ENCODE measurements around the gene ADAMTS15.

ADAMTS15 gene

DNA sequence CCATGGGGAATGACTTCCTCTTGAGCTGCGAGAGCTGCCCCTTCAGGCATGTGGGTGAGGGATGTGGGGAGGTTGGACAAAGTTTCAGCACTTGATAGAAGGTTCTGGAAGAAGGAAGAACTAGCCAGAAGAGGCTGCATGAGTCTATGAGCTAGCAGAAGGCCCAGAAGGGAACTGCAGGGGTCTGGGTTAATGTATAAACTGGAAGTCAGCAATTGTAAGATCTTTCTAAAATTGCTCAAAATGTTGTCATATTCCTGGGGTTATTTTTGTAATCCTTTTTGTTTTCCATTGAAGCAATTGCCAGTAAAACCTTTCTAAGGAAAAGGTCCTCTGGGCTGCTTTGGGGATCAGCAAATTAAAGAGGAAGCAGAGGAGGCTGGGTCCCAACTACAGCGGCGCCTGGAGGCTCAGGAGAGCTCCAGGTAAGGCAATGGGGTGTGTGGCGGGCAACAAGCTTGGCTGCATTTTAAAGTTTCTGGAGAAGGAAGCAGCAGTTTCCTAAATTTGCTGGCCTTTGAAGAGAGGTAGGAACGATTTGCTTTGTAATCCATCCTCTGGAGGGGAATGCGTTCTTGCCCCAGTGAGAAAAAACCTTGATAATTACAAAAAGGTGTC is 29.2 kb downstream of the ADAMTS15 start:
- FAIRE-seq (no peak), DNase-seq (ENCODE audit: insufficient read length, low spot score) (no peak)
- no peak for TF ChIP-seq POLR2A (IDR thresholded peaks at IDR 0.05; ENCODE audit: low read depth, low read length)

DNA sequence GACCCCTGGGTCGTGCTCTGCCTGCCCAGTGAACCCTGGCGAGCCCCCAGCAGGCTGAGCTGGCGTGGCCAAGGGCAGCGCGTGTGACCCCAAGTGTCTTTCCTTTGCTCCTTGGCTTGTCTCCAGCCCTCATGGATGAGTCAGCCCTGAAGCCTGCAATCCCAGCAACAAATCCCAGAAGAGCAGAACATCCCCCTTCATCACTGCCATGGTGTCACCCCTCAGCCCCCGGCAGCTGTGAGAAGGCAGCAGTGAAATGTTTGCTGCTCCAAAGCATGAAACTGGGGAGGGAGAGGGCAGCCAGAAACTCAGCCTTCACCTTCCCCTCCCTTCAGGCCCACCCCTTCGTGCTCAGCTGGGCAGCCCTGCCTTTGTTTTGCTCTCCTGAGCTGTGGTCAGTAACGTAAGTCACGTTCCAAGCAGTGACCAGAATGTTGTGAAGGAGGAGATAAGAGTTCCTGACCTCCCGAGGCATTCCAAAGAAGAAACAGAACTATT is 29.8 kb downstream of the ADAMTS15 start:
- no peak for TF ChIP-seq POLR2A (IDR thresholded peaks at IDR 0.05; ENCODE audit: low read depth, low read length)
- FAIRE-seq (no peak), DNase-seq (ENCODE audit: insufficient read length, low spot score) (peak; percentile 61)

DNA sequence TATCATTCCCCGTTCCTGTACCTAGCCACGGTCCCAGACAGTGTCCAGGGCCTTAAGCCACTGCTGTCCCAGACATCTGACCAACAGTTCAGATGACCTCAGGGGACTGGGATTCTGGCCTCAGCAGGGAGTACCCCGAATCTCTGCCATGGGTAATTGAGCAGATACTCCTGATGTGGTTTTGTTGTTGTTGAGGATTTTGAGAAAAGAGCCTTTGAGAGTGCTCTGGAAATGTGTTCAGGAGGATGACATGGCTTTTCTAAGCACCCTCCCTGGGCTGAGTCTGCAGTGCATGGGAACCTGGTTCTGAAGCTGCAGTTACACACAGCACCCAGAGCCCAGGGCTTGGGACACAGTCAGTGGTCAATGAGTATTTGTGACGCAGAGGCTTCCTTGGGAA is 30.4 kb downstream of the ADAMTS15 start:
- TF ChIP-seq POLR2A (IDR thresholded peaks at IDR 0.05; ENCODE audit: low read depth, low read length) = no peak
- FAIRE-seq (no peak), DNase-seq (ENCODE audit: insufficient read length, low spot score) (no peak)

DNA sequence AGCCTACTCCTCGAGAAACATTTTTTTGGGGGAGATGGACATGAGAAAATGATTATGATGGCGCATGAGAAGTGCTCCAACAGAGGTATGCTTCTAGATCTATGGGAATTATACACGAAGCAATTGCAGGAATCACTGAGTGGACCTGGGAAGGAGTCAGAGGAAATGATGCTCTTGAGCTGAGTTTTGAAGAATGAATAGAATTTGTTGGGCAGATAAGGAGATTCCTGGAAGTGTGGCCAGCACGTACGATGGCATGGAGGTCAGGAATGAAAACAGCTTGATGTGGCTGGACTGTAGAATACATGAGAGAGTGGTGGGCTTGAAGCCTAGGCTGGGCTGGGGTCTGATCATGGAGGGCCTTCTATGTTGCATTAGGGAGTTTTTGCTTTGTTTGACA is 31.7 kb downstream of the ADAMTS15 start:
- no peak for TF ChIP-seq POLR2A (IDR thresholded peaks at IDR 0.05; ENCODE audit: low read depth, low read length)
- DNase-seq (ENCODE audit: insufficient read length, low spot score) (no peak), FAIRE-seq (no peak)

DNA sequence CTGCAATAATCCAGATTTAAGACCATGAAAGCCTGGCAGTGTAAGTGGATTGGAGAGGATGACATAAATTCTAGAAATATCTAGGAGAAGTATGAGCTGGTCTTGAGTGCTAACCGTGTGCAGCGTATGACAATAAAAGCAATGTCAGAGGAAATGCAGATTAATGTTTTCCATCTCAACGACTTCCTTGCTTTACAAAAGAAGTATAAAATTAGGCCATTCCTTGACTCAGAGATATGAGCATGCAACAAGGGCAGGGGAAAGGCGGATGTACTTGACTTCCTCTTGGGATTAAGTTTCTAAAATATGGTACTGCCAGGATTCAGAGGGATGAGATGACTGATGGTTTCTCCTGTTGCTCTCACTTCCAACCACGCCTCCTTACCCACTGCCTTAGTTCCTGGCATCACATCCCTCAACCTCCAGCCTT is 32.3 kb downstream of the ADAMTS15 start:
- TF ChIP-seq POLR2A (IDR thresholded peaks at IDR 0.05; ENCODE audit: low read depth, low read length) = no peak
- FAIRE-seq (no peak), DNase-seq (ENCODE audit: insufficient read length, low spot score) (no peak)

DNA sequence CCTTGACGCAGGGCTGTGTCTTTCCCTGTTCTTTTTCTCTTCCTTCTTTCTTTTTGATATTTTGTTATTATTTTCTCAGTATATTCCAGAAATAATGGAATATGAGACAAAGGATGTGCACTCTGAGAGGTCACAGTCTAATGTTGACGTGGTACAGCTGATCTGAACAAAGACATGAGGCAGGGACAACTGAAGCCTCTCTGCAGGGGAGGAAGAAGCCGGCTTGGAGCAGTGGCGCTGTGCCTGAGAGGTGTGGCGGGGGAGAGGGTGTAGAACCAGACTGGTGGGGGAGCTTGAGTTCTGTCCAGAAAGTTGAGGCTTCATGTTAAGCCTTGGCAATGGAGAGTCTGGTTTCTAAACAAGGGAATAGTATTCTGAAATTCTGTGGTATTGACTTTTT is 34.7 kb downstream of the ADAMTS15 start:
- DNase-seq (ENCODE audit: insufficient read length, low spot score) (no peak), FAIRE-seq (no peak)
- no peak for TF ChIP-seq POLR2A (IDR thresholded peaks at IDR 0.05; ENCODE audit: low read depth, low read length)

DNA sequence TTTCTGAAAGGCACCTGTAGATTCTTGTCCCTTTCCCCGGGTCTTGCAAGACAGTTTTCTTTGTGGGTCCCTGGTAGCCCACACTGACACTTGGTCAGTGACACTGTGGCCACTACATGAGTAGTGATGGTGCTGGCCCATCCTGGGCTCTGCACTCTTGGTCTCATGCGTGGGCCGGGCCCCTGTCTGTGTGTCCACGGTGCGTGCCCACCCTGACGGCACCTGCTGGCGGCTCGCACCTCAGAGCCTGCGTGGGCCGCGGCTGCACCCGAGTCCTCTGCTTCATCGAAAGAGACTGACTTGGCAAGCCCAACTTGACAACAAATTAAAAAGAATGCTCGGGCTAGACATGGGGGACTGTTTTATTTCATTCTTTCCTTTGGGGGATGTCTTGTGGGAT is 37.5 kb downstream of the ADAMTS15 start:
- no peak for TF ChIP-seq POLR2A (IDR thresholded peaks at IDR 0.05; ENCODE audit: low read depth, low read length)
- no peak for FAIRE-seq
- DNase-seq (ENCODE audit: insufficient read length, low spot score) = no peak

DNA sequence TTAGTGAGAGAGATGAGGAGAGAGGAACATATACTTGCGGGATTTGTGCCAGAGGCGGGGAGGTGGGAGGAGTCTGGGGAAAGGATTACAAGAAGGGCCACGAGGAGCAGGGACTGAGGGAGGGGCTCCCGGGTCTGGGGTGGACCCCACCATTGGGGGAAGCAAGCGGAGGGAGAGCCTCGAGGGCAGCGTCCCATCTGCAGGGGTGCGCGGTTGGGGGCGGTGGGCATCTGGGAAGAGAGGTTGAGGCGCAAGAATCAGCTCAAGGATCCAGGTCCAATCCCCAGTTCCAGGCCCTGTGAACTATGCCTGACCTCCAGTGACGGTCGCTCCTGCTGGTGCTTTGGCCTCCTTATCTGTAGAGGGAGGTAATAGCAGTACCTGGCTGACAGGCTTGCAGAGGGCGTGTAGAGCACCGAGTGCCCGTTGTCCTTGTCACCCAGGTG is 38.0 kb downstream of the ADAMTS15 start:
- FAIRE-seq (no peak), DNase-seq (ENCODE audit: insufficient read length, low spot score) (no peak)
- no peak for TF ChIP-seq POLR2A (IDR thresholded peaks at IDR 0.05; ENCODE audit: low read depth, low read length)

DNA sequence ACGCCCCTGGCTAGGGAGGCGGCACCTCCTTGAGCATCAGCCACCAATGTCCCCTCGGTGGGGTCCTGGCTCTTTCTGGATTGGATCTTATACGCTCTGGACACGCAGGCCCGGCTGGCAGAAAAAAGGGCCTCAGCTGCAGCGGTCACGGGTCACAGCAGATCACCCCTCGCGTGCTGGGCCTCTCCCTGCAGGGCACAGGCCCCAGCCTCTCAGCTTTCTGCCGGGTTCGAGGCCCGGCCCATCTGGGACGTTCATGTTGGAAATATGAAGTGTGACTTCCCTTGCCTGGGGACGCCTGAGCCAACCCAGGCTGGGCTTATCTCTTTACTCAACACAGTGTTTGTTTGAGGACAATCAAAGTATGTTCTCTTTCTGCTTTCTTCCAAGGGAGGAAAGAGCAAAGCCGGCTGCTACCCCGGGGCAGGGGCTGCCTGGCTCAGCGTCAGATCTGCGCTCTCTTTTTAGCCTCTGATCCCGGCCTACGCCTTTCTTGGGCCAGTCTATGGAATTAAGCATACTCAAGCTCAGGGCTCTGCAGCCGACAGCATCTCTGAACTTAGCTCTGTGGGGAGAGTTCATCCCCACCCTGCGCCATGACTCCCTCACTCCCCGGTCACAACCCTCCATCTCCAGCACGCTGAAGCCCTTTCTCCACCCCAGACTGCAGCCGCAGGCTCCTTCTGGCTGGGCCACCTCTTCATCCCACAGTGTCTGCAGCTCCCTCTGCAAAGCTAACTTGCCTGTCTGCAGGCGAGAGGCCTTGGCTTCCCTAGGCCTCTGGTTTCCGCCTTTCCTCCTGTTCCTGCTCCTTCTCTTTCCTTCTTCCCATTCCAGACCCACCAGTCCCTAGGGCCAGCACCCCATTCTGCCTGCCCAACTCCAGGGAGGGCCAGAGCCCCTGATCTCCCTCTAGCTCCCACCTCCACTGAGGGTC is 38.8 kb downstream of the ADAMTS15 start:
- no peak for TF ChIP-seq POLR2A (IDR thresholded peaks at IDR 0.05; ENCODE audit: low read depth, low read length)
- DNase-seq (ENCODE audit: insufficient read length, low spot score) = no peak
- no peak for FAIRE-seq

DNA sequence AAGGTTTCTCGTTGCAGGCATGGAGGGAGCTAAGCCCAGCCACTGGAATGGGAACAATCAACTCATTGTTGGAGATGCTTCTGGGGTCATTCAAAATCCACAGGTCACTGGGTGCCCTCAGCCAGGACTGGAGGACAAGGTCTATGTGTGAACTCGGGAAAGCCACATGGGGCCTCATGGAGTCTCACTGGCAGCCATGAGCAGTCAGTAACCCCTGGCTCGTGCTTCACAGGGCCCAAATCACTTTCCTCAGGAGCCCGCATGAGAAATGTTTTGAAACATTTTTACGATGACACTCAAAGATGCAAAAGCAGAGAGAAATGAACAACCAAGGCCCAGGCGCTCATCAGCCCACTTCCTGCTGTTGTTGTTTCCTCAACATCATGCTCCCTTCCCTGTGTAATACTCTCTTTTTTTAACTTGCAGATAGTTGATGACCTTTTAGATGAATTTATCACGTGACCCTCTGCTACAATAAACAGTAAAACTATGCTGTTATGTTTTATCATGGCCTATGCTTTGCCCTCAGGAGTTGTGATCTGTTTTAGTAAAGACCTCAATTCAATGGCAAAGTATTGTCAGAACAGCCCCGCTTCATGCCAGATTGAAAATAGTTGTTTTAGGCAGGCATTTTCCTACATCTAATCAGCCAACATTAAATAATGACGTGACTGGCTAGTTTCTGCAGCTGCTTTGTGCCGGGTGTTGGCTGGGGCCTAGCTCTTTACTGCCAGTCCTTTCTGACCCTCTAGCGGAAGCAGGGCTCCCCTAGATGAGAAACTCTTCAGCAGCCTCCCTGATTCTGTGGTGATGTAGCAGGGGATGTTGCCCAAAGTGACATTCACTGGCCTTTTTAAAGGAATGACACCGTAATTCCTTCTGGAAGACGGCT is 39.7 kb downstream of the ADAMTS15 start:
- FAIRE-seq = no peak
- DNase-seq (ENCODE audit: insufficient read length, low spot score) = no peak
- no peak for TF ChIP-seq POLR2A (IDR thresholded peaks at IDR 0.05; ENCODE audit: low read depth, low read length)

DNA sequence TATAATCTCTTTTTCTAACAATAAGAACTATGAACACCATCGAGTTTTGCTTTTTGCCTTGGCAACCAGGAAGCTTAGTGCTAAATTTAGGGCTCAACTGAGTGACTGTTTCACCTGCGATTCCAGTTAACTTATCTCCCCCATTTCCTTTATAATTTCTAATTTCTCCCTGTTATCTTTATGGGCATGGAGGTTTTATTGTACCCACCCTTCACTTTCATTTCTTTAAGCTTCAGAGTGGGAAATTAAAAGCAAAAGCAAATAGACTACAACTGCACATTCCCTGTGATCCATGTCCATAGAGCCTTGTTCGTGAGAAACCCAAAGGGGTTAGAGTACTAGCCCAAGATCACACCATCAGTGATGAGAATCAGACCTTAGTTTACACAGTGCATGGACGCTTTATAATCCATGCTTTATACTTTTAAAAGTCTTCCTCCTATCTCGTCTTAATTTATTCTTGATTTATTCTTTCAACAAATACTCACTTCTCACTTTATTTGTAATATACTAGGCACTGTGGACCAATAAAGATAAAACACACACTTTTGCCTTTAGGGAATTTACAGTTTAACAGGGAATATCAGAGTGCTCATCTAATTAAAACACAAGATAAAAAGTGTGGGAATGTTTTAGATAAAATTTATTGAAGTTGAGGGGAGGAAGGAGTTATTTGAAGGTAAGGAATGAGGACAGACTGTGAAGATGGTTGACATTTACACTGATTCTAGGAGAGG is 40.6 kb downstream of the ADAMTS15 start:
- no peak for TF ChIP-seq POLR2A (IDR thresholded peaks at IDR 0.05; ENCODE audit: low read depth, low read length)
- DNase-seq (ENCODE audit: insufficient read length, low spot score) (no peak), FAIRE-seq (no peak)

DNA sequence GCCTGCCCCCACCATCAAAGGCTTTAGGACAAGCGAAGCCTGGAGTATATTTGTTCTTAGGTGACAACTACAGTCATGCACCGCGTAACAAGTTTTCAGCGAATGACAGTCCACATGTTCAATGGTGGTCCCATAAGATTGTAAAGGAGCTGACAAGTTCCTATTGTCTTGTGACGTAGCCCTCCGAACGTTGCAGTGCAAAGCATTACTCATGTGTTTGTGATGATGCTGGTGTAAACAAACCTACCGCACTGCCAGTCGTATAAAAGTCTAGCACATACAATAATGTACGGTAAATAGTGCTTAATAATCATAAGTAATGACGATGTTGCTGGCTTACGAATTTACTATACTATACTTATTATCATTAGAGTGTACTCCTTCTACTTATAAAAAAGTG is 41.3 kb downstream of the ADAMTS15 start:
- FAIRE-seq (no peak), DNase-seq (ENCODE audit: insufficient read length, low spot score) (no peak)
- TF ChIP-seq POLR2A (IDR thresholded peaks at IDR 0.05; ENCODE audit: low read depth, low read length) = no peak

All from H54 (cell line).